Stimulated activated CD8-positive, alpha-beta memory T cell treated with anti-CD3 and anti-CD28 coated beads, Interleukin-4, amount 100 ng/mL, for 24 hours (primary cell): Measurements from ENCODE around the gene NABP1.

Experiments used
- DNase-seq: peaks from one replicate; pipeline ENCODE4 v3.0.0-alpha.2; 2020; ENCODE audit warnings: low read depth

NABP1 gene

DNA sequence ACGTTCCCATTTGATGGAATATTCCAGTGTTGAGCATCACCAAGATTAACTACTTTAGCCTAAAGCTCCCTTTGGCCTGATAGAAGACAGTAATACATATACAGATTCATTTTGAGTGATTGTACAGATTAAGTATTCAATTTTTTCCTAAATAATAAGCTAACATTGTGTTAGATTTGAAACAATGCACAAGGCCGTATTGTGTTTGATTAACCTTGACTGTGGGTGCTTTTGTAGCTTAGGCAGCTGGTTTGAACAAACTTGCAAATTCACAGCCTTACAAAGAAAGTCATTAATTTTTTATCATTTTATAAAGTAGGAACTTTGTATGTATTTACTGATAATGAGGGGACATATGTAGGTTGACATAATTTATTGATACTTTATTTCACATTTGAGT, 29.6 kb downstream of the NABP1 start:
- DNase-seq = no peak

DNA sequence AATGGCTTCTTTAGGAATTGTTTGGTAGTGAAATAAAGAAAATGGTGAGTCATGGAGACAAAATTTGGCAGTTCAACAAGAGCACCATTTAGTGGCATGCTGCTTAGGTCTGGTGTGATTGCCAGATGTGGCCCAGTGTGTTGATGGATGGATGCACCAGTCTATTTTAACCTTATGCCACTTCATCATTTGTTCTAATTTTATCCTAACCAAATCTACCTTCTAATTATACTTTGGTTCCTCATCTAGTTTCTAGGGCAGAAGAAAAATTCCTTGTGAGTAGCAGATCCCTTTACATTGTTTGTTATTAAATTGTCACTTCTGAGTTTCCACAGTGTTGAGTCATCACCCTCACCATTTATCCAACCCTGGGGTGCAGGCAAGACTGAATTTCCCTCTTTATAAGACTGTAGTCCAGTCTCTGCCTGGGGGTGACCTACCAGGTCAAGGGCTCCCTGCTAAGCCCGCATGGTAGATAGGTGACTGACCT, 32.5 kb downstream of the NABP1 start:
- no peak for DNase-seq

DNA sequence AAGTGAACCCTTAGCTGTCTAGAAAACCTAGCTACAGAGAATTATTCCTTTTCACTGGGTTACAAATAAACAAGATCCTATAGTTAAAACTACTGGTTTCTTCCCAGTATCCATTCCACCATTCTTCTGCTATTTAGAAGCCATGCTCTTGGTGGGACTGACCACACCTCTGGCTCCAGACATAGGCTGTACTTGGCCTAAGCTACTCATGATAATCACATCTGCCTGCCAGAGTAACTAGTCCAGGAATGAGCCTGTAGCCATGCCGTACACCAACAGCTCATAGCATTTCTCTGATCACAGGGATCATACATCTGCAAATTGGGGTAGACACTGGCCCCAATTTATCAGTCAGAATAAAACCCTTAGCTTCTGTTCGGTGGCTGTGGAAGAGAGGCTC, 33.7 kb downstream of the NABP1 start:
- DNase-seq = no peak

DNA sequence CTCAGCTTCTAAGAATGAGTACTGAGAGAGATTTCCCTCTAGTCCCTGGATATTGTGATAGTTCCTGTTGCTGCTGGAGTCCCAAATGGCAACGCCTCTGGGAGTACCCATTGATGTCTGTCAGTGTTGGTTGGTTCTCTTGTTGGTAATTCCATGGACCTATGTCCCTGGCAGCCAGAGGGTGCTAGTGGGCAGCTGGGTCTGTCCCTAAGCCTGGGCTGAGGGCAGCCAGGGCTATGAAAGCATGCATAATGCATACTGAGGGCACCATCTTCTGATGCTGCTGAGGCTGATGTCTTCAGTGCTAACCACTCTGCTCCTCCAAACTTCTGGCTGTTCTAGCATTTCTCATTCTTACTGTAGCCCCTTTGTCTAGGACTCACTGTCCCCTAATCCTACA, 35.9 kb downstream of the NABP1 start:
- no peak for DNase-seq

DNA sequence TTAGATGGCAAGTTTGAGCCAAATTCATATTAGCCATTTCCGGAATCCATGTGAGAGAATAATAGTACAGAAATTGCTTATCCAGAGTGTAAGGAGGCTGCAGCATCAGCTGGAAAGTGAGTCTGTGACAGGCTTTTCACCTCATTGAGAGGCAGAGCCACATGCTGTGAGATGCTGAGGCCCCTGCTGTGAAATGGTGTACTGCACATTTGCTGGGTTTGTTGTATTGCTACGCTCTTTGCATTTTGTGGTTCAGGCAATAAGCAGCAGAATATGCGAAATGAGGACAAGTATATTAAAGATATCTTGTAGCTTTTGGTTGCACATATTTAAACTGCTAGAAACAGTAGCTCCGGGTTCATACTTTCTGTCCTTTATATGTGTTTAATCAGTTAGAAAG, 37.0 kb downstream of the NABP1 start:
- DNase-seq = no peak

DNA sequence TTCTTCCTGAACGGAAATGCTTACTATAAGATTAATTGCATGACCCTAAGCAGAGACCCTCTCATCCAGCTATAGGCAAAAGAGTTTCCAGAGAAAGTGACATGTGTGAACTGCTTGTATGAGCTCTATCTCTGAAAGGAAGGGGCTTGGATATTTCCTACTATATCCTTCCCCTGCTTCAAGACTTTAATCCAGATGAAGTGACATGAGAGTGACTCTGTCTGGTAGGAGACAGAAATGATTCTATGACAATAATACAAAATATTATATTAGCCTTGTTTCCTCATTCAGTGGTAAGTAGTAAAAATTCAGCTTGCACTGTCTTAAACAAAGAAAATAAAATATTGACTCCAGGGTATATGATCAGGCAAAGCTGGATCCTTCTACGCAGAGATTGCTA, 37.5 kb downstream of the NABP1 start:
- DNase-seq = no peak

DNA sequence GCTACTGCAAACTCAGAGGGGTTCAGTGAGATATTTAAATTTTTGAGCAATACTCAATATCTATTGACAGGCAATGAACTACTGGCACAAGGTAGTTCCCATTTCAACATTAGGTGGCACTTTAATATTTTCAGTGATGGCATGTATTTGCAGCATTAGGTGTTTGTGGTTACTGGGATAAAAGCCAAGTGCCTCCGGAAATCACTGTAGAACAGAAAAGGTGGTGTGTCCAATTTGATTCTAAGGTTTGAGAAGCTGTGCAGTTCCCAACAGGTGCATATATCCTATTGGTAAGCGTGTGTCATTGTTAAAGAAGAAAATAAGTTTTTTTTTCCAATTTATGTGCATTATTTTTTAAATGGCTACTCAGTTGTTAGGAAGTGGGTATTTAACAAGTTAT, 41.3 kb downstream of the NABP1 start:
- DNase-seq = no peak

DNA sequence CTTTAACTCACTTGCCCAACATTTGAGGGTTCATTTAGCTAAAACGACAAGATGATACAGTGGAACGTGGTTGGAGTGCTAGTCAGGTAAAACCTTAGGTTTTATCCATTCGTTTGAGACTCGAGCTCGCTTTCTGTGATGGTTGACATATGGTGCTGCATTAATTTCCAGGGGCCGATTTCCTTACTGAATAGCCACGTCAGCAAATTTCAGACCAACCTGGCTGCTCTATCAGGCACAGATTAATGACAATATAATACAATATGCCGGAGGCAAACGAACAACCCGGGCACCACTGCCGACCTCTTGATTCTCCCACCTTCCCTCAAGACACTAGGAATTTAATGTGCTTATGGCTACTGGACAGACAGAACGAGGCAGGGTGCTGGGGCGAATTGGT, 42.0 kb downstream of the NABP1 start:
- no peak for DNase-seq

DNA sequence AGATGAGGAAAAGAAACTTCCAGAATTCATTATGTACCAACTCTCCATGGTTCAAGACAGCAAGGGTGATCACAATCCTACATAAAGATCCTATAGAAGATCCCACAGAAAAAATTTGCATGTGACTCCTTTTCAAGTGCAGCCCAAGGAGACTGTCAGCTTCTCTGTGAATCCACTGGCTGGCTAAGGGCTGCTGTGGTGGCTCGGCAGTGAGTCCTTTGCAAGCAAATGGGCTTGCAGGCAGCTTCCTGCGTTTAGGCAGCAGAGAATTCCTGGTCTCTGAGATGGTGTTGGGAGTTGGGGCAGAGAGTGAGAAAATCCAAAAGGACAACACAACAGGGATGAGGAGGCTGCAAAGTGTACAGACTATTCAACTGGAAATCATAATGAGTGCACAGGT, 43.4 kb downstream of the NABP1 start:
- DNase-seq = no peak

DNA sequence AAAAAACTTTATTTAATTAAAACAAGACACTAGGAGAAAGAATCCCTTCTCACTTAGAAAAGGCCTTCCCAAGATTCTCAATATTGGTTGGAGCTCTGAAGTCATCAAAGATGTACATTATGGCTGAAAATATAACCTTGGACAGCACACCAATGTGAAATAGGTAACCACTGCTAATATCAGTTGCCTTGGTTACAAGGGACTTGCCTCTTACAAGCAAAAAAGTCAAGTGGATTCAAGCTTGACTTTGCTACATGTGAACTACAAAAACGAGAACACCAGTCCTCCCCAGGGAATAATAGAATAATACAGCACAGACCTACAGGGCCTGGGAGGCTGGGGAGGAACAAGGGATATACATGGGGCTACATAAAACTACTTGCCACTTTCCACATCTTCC, 46.1 kb downstream of the NABP1 start:
- no peak for DNase-seq

DNA sequence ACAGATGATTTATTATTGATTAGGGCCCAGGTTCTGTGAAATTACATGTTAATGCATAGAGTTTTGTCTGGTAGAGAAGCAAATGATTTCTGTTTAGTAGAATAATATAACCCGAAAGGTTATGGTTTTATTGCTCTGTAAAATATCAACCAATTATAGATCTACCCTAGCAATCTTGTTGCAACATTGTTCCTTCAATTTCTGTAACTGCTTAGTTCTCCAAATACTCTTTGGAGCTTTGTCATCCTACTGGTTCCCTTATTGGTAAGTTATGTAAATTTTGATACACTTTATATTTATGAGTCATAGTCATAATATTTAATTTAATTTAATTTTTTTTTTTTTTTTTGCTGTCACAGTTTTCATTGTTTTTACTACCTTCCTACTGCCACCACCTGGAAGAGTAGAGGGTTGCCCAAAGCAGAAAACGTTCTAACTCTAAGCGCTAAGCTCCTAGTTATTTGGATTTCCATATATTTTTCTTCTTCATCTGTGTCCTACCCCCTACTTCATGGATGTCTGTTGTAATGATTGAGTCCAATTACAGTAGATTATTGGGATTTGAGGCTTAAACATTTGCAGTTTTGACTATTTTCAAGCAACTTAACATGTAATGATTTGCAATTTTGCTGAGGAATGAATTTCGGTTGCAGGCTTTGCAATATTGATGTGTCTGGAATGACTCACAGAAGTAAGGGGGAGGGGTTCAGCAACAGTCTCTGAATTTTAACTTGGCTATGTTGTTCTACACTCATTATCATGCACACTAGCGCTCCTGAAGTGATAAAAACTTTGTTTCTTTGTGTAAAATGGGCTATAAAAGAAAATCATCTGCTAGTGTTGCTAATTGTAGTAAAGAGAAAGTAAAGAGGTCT, 51.1 kb downstream of the NABP1 start:
- no peak for DNase-seq

DNA sequence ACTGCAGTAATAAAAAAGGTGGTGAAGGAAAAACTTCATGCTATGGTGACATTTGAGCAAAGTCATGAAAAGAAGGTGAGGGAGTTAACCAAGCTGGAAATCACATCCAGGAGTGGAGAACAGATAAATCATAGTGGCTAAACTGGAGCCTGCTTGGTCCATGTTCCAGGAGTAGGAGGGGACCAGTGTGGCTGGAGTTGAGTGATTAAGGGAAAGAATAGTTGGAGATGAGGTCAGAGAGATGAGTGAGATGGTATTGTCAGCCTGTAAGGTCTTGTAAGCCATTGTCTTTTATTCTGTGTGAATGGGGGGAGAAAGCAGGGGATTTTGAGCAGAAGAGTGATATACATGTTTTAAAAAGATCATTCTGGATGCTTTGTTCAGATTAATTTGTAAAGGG, 52.3 kb downstream of the NABP1 start:
- no peak for DNase-seq
